Measurements from ENCODE around the gene PDE6B.

PDE6B gene

DNA sequence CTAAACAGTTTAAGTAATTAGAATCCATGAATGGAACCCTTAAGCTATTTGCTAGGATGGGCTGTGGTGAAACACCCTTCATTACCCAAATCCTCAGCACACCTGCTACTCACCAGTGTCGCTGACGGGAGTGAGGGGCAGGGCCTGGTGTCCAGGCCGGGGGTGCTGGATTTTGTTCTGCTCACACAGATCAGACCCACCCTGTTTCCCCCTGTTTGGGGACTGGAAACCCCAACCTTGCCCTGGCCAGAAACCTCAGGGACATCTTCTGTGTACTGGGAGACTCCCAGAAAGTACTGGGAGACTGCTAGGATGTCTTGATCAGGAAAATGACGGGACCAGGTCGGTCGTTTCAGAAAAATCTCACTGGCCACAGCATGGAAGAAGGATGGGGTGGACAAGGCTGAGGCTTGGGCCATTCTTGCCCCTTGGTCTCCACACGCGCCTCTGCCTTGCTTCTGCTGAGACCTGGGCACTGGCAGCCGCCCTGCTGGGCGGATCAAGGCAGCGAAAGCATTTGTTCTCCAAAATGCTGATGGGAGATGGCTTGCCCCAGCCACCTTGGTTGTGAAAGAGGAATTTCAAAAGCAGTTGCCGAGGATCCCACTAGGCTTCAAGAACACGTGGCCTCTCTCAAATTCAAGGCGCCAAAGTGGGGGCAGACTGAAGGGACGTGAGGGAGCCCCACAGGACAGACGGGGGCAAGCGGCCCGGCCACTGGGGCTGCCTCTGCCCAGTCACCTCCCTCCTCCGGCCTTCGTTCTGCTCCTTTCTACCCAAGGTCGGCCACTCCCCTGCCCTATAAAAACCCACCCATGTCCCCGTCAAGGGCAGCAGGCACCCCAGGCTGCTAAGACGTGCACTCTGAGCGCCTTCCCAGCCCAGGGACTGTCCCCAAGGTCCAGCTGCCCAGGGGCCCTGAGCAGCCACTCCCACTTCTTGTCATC lies 23.5 kb upstream of the PDE6B start:
- DNase-seq: no peak

DNA sequence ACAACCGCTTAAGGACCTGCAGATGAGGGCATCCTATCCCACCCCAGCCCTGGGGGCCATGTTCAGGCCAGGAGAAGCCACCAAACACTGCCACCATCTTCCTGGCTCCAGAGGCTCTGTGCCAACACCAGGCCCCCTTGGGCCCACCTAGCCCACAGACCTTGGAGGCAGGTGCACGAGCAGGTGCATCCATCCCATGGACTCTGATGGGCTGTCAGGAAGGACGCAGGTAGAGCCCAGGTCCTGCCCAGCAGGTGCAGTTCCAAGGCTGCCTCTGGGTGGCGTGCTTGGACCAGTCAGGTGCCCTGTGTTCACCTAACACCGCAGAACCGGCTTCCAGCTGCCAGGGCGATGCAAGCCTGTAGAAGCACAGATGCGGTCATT lies 22.8 kb upstream of the PDE6B start:
- DNase-seq: peak; percentile 69

DNA sequence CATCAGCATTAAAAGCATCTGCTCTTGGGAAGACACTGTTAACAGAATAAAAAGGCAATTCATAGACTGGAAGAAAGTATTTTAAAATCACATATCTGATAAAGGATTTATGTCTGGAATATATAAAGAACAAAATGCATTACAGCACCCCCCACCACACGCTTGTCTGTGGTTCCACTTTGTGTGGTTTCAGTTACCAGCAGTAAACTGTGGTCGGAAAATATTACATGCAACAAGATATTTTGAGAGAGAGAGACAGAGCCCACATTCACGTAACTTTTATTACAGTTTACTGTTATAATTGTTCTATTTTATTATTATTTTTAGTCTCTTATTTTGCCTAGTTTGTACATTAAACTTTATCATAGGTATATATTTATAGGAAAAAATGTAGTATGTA lies 21.2 kb upstream of the PDE6B start:
- DNase-seq: no peak

DNA sequence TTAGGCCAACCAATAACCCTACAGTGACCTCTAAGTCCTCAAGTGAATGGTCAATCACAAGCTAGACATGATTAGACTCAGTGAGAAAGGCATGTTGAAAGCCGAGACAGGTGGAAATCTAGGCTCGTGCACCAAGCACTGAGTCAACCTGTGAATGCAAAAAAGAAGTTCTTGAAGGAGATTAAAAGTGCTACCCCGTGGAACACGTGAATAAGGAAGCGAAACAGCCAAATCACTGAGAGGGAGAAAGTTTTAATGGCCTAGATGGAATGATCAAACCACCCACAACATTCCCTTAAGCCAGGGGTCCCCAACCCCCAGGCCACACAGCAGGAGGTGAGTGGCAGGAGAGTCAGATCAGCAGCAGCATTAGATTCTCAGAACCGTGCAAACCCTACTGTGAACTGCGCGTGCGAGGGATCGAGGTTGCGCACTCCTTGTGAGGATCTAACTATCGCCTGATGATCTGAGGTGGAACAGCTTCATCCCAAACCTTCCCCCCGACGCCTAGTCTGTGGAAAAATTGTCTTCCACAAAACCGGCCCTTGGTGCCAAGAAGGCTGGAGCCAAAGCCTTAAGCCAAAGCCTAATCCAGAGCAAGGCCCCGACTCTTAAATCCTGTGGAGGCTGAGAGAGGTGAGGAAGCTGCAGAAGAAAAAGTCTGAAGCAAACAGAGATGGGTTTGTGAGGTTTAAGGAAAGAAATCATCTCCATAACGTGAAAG lies 19.5 kb upstream of the PDE6B start:
- no peak for DNase-seq

DNA sequence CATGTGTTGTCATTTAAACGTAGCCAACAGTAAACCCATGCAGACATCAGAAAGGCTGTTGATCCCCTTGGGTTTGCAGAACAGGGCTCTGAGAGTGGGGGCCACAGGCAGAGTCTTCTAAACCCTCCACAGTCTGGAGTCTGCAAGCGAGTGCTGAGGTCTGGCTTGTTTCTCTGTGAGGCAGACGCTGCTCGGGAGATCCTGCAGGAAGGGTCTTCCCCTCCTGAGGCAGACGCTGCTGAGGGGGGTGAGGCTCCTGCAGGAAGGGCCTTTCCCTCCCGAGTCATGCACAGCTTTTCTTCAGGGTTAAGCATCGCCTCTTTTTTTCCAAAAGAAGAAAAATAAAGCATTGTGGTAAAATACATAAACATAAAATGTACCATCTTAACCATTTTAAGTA lies 17.1 kb upstream of the PDE6B start:
- no peak for DNase-seq

DNA sequence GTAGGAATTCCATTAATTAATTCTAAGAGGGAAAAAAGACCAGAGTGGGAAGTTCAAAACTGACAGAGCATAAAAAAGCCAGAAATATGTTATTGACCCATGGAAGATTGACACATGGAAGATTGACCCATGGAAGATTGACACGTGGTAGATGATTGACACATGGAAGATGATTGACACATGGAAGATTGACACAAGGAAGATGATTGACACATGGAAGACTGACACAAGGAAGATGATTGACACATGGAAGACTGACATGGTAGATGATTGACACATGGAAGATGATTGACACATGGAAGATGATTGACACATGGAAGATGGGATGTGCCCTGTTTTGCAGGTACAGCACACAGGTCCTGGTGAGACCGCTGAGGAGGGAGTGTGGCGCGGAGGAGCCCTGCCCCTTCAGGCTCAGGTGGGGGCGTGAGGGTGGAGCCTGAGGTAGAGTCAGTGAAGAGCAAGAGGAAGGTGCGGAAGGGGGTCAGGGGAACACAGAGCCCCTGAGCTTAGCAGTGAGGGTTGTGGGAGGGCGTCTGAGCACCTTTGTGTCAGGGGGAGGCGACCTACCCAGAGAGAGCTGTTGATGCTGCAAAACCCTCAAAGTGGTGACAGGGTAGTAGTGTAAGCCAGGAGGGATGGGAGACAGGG lies 15.8 kb upstream of the PDE6B start:
- no peak for DNase-seq

DNA sequence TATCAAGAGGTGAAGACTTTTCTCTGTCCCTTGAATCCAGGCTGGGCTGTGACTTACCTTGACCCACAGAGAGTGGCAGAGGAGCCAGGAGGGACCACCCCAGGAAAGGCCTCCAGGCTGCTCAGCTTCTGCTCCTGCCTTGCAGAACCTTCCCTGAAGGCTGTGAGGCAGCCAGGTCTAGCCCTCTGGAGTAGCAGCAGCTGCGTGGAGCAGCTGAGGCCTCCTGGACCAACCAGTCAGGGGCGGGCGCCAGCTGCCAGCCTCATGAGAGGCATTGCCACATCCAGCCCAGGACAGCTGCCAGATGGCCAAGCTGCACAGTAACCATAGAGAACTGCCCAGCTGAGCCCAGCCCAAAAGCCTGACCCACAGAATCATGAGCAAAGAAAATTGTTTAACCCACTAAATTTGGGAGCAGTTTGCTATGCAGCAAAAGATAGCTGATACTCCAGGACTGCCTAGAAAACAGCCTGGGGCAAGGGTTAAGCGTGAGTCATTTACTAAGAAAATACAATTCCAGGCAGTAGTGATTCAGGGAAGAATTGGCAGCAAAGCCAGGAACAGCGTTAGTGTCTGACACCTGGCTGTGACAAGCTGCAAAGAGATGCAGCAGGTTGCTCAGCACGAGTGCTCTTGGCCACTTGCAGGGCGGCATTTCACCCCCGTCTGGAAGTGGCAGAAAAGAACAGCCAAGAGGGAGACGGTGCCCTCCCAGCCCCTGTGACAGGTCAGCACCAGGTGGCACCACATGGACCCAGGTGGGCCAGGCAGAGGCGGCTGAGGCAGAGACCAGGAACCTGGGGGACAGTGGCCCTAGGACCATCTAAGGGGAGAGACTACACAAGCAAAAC lies 14.7 kb upstream of the PDE6B start:
- no peak for DNase-seq

DNA sequence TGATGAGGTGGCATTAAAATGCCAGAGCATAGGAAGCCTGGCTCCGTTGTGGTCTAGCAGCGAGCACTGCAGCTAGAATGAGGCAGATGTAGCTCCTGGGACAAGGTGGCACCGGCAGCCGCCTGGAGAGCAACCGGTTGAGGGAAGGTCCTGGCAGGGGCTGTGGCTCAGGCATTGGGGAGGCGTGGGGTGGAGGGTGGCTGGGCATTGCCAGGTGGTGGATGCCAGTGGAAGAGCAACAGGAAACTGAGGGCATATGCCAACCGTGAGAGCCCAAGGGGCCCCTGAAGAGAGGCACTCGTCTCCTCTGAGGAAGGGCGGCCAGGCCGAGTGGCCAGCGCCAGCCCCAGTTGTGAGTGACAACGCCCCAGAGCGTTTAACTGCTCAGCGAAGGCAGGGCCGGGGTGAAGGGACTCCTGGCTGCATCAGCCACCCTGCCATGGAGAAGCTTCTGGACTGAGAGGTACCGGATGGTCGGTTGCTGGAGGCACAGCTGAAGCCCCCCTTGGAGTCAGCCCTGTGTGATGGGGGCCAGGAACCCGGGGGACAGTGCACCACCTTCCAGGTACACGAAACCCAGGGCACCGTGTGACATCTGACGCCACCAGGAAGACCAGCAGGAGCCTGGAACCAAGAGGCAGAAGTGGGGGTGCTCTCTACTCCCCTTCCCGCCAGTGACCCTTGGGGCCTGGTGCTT lies 13.2 kb upstream of the PDE6B start:
- DNase-seq: no peak

DNA sequence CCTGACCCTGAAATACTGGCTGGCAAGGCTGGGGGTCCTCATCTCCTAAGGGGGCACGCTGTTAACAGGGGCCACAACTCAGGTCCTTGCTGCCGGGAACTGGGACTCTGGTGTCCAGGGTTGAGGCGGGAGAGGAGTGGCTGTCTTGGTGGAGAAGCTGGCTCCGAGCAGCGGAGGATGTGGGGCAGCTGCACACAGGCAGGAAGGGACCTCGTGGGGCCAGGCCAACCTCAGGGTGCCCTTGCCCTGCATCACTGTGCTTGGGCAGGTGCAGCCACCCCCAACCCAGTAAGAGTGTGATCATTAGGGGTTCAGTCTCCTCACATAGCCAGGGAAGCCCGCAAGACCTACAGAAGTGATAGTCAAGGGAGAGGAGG lies 12.6 kb upstream of the PDE6B start:
- no peak for DNase-seq

DNA sequence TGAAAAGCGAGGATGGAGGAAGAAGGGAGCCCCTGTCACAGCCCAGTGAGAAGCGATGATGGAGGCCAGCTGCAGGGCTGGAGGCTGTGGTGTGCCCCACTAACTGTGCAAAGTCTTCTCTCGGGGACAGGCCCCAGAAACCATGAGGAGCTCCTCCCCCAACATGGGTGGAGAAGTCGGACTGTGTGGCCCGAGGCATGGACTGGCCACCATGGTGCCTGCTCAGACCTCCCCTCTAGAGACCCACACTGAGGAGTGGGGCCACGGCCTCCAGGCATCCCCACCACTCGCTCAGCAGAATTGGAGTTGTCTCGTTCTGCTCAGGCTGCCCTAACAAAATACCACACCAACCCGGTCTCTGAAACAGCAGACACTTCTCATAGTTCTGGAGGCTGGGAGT lies 12.2 kb upstream of the PDE6B start:
- no peak for DNase-seq

DNA sequence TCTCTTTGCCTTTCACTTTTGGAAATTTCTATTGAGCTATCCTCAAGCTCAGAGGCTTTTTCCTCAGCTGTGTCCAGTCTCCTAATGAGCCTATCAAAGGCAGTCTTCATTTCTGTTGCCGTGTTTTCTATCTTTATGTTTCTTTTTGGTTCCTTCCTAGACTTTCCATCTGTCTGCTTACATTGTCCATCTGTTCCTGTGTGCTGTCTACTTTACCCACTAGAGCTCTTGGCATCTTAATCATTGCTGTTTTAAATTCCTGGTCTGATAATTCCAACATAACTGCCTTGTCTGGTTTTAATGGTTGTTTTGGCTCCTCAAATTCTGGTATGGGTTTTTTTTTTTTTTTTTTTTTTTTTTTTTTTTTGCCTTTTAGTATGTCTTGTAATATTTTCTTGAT lies 9.3 kb upstream of the PDE6B start:
- no peak for DNase-seq

DNA sequence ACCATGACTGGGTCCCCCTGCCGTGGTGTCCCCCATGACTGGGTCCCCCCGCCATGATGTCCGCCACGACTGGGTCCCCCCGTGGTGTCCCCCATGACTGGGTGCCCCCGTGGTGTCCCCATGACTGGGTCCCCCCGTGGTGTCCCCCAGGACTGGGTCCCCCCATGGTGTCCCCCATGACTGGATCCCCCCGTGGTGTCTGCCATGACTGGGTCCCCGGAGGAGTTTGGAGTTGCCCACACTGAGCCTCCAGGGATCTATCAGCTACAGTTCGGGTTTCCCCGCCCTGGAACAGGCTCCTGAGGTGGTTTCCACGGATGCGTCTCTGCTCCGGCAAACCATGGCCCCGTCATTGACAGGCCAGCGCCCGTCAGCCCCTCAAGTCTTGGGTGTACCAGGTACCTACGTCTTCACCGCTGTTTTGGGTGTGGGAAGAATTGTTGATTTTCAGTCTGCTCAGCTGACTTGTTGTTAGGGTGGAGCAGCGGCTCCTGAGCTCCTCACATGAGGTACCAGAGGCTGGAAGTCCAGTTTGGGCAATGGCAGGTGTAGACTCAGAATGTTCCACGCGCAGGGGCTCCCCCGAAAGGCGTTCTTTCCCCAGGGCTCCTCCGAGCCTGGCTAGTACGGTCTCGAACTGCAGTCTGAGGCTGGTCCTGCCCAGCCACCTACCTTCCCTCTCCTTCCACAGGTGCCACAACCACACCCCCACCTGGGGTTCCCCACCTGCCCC lies 8.3 kb upstream of the PDE6B start:
- DNase-seq: no peak

DNA sequence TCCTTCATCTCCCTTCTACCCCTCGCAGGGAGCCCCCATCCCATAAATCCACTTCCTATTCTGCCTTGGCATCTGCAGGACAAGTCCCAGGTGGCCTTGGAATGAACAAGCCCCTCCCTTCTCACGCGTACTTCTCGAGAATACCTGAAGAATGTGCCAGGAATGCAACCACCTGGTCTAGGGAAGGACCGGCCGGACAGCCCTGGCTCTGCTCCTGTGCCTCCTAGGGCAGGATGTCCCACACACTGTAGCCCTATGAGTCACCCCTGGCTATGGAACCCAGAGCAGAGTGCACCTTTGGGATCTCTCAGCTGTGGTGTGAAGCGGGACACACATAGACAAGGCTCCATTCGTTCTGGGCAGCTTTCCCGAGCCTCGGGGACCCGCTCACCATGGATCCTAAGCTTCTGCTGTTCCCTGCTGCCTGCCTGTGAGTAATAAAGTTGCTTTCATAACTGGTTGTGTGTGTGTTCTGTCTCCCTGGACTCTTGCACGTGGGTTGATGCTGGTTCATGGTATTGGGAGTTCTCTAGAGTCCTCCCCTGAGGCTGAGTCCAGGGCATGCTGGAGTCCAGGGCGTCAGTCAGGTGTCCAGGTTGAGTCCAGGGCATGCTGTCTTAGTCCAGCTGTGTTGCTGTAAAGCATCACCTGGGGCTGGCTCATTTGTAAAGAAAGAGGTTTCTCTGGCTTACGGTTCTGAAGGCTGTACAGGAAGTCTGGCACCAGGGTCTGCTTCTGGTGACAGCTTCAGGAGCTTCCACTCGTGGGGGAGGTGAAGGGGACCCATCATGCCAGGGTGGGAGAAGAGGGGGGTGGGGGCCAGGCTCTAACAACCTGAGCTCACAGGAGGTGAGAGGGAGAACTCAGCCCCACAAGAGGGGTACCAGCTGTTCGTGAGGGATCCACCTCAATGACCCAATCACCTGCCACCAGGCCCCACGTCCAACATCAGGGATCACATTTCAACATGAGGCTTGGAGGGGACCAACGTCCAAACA lies 7.4 kb upstream of the PDE6B start:
- no peak for DNase-seq

DNA sequence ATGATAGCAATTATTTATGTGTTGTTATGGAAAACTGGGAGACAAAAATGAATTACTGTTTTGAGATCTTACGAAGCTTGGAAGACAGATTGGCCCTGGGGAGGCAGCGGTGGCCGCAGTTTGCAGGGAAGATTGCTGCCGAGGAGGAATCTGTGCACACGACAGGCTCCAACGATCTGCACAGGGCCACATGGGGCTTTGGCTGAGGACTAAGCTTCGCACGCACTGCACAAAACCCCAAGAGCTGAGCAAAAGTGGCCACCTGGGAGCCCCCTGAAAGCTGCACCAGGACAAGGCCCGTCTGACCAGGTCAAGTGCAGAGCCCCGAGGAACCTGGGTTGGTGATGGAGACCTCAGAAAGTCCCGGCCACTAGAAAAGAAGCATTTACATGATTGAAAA lies 5.2 kb upstream of the PDE6B start:
- DNase-seq: no peak

DNA sequence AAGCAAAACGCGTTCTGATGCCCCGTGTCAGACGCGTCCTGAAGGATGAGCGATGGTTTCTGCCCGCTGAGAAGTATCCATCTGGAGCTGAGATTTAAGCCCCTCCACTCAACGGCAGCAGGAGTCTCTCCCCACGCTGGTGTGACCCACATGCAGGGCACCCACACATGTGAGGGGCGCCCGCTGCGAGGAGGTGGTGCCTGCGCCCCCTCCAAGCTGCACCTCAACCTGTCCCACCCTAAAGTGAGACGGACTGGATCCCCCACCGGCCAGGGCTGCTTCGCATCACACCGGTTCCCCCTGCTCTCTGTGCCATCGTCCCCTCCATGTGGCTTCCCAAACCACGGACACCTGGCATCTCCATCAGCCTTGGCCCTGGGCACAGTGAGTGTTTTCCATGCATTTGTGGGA lies 4.5 kb upstream of the PDE6B start:
- no peak for DNase-seq

DNA sequence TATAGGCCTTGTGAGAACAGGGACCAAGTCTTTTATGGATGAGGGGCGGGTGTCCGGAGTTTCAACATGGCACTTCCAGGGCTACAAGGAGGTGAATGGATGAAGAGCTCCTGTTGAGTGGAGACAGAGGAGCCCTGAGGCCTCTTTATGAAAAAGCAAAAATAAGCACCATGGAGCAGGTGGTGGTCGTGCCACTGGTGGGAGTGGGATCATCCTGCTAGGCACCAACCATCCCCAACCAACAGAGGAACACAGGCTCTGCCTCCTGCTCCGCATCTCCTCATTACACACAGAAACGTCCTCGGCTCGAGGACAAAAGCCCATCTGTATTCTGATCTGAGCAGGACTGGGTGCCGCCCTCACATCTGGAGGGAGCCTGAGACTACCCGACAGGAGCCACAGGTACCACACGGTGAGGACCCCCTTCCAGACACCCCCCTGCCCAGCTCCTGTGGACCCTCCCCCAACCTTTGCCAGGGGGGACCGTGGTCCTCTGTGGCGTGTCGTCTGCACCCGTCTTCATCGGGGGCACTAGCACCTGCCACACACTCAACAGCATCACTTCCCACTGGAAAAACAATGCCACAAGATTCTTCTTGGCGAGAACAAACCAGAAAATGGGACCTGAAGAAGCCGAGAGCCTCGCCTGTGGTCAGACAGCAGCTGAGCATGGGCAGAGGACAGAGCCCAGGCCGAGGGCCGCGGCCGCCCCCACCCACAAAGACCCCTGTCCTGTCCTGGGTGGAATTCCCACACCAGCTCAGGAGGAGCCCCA lies 3.9 kb upstream of the PDE6B start:
- DNase-seq: no peak

DNA sequence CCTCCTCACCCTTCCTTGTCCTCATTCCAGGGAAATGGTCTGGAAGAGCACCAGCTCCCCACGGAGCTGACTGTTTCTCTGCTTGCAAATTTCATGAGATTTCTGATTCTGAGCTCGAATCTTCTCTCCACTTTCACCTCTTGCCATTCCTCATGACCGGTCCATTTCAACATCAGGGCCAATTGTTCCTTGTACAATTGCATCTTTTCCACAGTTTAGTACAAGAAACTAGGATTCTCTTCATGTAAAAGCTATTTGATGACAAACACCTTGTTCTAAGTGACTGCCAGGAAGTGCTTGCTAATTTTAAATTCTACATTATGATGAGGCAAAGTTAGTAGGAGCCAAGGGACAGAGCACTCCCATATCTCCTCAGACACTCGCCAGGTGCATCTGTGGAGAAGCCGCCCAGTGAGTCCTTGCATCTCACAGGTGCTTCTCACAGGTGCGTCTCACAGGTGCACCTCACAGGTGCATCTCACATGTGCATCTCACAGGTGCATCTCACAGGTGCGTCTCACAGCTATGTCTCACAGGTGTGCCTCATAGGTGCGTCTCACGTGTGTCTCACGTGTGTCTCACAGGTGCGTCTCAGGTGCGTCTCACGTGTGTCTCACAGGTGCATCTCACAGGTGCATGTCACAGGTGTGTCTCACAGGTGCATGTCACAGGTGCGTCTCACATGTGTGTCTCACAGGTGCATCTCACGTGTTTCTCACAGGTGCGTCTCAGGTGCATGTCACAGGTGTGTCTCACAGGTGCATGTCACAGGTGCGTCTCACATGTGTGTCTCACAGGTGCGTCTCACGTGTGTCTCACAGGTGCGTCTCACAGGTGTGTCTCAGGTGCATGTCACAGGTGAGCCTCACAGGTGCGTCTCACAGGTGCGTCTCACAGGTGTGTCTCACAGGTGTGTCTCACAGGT lies 3.0 kb upstream of the PDE6B start:
- no peak for DNase-seq
